Measurements from ENCODE around the gene PCSK6.

The PCSK6 gene

GRCh38 chr15:101451266-101451799 is 38.2 kb downstream of the PCSK6 start:
- peak; percentile 48 for TF ChIP-seq GATA1 (IDR thresholded peaks at IDR 0.05; ENCODE audit: low read depth, low read length)
- peak; percentile 68 for TF ChIP-seq POLR2A (IDR thresholded peaks at IDR 0.05; ENCODE audit: low read length)
- DNase-seq: peak; percentile 97 to 99

DNA sequence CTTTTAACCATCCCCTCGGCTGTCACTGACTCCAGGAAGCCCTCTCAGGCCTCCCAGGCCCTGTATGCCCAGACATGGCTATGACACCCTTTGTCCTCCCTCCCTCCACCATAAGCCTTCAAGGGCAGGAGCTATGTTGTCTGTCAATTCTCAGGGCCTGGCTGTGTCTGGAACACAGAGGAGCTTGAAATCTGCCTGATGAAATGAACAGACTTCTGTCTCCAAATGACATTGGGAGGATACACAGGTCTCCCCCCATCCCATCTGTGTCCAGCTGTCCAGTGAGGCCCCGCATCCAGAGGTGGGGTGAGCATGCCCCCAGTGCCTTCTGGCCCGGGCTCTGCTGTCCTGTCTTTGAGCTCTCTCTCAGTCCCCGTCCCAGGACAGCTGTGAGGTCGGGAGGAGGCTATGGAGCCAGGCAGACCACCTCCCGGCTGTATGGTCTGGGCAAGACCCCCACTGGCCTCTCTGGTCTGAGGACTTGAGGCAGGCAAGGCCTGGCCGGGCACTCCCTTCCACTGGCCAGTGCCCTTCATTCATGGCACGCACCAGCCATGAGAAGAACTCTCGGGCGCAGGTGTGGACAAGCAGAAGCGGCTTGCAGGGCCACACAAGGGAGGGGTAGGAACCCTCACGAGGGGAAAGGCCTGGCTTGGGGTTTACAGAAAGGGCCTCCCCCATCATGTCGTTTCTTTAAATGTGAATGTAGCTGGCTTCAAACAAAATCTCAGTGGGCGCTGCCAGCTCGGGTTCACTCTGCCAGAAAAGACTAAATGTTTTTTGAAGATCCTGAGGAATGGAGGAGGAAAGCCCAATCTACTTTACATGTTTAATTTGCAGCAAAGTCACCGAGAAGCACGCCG is 38.9 kb downstream of the PCSK6 start:
- no peak for TF ChIP-seq GATA1 (IDR thresholded peaks at IDR 0.05; ENCODE audit: low read depth, low read length)
- TF ChIP-seq POLR2A (IDR thresholded peaks at IDR 0.05; ENCODE audit: low read length): no peak
- peak in 1 of 2 experiments; percentile 65 for DNase-seq

DNA sequence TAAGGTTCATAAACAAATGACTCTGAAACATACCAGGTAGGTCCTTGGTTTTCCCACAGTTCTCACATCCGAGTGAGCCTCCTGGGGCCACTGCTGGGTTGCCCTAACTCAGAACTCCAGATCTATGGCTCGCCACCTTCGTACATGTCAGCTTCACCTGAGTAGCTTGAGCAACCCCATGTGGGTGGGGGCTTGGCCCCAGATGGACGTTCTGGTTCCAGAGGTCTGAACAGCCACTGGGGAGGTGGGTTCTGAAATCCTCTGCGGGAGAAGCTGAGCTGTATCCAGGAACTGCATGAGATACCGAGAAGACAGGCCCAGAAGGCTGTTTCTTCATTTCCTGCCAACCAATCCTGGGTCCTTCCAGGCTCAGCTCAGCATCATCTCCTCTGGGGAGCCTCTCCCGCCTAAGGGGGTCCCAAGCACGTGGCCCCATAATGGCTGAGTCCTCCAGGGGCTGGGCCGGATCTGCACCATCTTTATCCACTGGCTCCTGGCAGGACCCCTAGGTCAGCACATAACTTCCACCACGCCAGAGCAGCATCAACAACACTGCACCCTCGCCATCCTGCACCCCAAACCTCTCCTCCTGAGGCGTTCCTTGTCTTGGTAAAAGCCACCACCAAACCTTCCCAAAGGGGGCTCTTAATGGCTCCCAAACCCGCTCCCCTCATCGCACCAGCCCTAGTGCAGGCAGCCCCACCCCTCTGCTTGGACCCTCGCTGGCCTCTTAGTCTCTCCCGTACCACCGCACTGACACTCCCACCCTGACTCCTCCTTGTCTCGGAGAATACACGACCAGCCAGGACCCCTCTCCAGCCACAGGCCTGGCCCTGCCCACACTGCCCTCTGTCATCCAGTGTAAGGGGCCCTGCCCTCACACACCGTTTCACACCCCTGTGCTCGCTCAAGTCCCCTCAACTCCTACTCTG is 39.8 kb downstream of the PCSK6 start:
- no peak for DNase-seq
- no peak for TF ChIP-seq POLR2A (IDR thresholded peaks at IDR 0.05; ENCODE audit: low read length)
- TF ChIP-seq GATA1 (IDR thresholded peaks at IDR 0.05; ENCODE audit: low read depth, low read length): no peak

DNA sequence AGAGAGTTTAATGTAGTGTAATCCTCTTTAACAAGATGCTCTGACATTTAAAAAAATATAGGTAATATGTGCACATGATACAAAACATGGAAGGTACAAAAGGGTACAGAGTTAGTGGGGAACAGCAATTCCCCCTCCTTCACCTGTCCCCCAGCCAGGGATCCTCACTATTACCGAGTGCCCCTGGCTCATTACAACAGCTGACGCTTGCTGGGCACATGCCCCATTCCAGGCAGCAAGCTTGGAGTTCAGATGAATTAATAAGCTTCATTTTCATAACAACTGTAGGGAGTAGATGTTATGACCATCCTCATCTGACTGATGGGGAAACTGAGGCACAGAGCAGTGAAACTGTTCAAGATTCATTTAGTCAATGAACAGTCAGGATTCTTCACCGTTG is 41.2 kb downstream of the PCSK6 start:
- TF ChIP-seq GATA1 (IDR thresholded peaks at IDR 0.05; ENCODE audit: low read depth, low read length) (no peak), POLR2A (IDR thresholded peaks at IDR 0.05; ENCODE audit: low read length) (no peak)
- no peak for DNase-seq

- no peak for TF ChIP-seq POLR2A (IDR thresholded peaks at IDR 0.05; ENCODE audit: low read length)
- no peak for DNase-seq
Observed at GRCh38 chr15:101447561-101448071, 41.9 kb downstream of the PCSK6 start.

DNA sequence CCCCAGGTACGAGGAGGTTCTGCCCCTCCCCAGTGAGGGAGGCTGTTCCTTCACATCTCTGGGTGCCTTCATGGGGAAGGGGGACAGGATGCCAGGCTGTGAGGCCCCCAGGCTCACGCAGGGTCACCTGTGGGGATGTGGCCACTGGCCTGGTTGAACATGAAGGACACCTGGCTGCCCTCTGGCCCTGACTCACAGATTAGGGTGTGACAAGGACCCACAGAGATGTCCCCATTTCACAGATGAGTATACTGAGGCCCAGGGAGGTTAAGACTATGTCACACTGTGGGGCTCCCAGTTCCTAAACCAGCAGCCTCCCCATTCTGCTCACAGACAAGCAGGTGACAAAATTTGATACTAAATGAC is 42.4 kb downstream of the PCSK6 start:
- TF ChIP-seq POLR2A (IDR thresholded peaks at IDR 0.05; ENCODE audit: low read length): no peak
- TF ChIP-seq GATA1 (IDR thresholded peaks at IDR 0.05; ENCODE audit: low read depth, low read length): no peak

GRCh38 chr15:101446518-101447167 is 42.9 kb downstream of the PCSK6 start:
- DNase-seq: peak; percentile 43 to 81

More for the DNA sequence above, 42.4 kb downstream of the PCSK6 start:
- DNase-seq: no peak

GRCh38 chr15:101445562-101446517 is 43.7 kb downstream of the PCSK6 start:
- peak; percentile 76 to 89 for DNase-seq
- TF ChIP-seq POLR2A (IDR thresholded peaks at IDR 0.05; ENCODE audit: low read length) (no peak), GATA1 (IDR thresholded peaks at IDR 0.05; ENCODE audit: low read depth, low read length) (no peak)

More at GRCh38 chr15:101446518-101447167, 42.9 kb downstream of the PCSK6 start:
- no peak for TF ChIP-seq POLR2A (IDR thresholded peaks at IDR 0.05; ENCODE audit: low read length)
- no peak for TF ChIP-seq GATA1 (IDR thresholded peaks at IDR 0.05; ENCODE audit: low read depth, low read length)

GRCh38 chr15:101444807-101445508 is 44.5 kb downstream of the PCSK6 start:
- no peak for DNase-seq
- TF ChIP-seq POLR2A (IDR thresholded peaks at IDR 0.05; ENCODE audit: low read length): no peak
- no peak for TF ChIP-seq GATA1 (IDR thresholded peaks at IDR 0.05; ENCODE audit: low read depth, low read length)

DNA sequence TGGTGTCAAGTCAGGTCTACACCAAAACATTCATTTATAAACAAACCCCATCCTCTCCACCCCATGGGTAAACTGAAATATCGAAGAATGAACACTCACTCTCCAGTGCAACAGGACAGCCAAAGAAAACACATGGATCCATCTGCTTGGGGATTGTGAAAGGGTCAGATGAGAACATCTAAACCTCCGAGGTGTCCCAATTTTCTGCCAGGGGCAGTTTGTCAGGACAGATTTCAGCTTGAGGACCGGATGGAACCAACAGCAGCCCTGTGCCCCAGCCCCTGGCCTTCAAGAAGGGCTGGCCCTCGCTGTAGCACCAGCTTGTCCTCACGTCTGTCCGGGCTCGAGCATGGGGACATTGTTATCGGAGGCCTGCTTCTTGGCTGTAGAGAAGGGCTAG is 45.5 kb downstream of the PCSK6 start:
- no peak for DNase-seq
- TF ChIP-seq POLR2A (IDR thresholded peaks at IDR 0.05; ENCODE audit: low read length) (no peak), GATA1 (IDR thresholded peaks at IDR 0.05; ENCODE audit: low read depth, low read length) (no peak)

- no peak for DNase-seq
- TF ChIP-seq POLR2A (IDR thresholded peaks at IDR 0.05; ENCODE audit: low read length): no peak
- no peak for TF ChIP-seq GATA1 (IDR thresholded peaks at IDR 0.05; ENCODE audit: low read depth, low read length)
Observed at GRCh38 chr15:101442272-101442671, 47.2 kb downstream of the PCSK6 start.

GRCh38 chr15:101441696-101442095 is 47.8 kb downstream of the PCSK6 start:
- DNase-seq: no peak
- TF ChIP-seq POLR2A (IDR thresholded peaks at IDR 0.05; ENCODE audit: low read length): no peak
- no peak for TF ChIP-seq GATA1 (IDR thresholded peaks at IDR 0.05; ENCODE audit: low read depth, low read length)

Data from erythroblast (primary cell).